Dendritic cell treated with granulocyte-macrophage colony-stimulating factor and Interleukin-4, amounts not matched to agents 40 ng/mL and 50 ng/mL, for 4 days (primary cell): ENCODE data around the gene MPPED1.

ENCODE experiments used
- H3K27ac Mint-ChIP-seq: one replicate; pipeline ENCODE4 v1.8.0; 2022; ENCODE audit warnings: mild to moderate bottlenecking, mixed read lengths
- H3K27me3 Mint-ChIP-seq: one replicate; pipeline ENCODE4 v1.8.0; 2022; ENCODE audit warnings: mild to moderate bottlenecking, mixed read lengths
- H3K36me3 Mint-ChIP-seq: one replicate; pipeline ENCODE4 v1.8.0; 2022; ENCODE audit warnings: low read depth, mixed read lengths
- H3K4me1 Mint-ChIP-seq: one replicate; pipeline ENCODE4 v1.8.0; 2022; ENCODE audit warnings: low read depth, mixed read lengths
- H3K4me3 Mint-ChIP-seq: one replicate; pipeline ENCODE4 v1.8.0; 2022; ENCODE audit warnings: mild to moderate bottlenecking, moderate library complexity, mixed read lengths
- H3K9me3 Mint-ChIP-seq: one replicate; pipeline ENCODE4 v1.8.0; 2022; ENCODE audit warnings: mixed read lengths
- intact Hi-C: fragments of 100-400 bp; cut with micrococcal nuclease; formaldehyde crosslinking; loops from one replicate; pipeline ENCODE4 v1.15.0; 2022

MPPED1 gene

GRCh38 chr22:43512279-43512678 lies 100.5 kb downstream of the MPPED1 start:
- intact Hi-C loops: no loop called here
- no peak overlapping the region for H3K27ac Mint-ChIP-seq
- no peaks in the 10 kb centered on the region for H3K9me3 Mint-ChIP-seq
- H3K27me3 Mint-ChIP-seq: no peaks in the 10 kb centered on the region
- H3K4me1 Mint-ChIP-seq: no peaks in the 10 kb centered on the region
- no peak overlapping the region for H3K4me3 Mint-ChIP-seq
- no peaks in the 10 kb centered on the region for H3K36me3 Mint-ChIP-seq

- H3K27ac Mint-ChIP-seq: no peak overlapping the region
- no peaks in the 10 kb centered on the region for H3K36me3 Mint-ChIP-seq
- intact Hi-C loops: no loop called here
- no peaks in the 10 kb centered on the region for H3K9me3 Mint-ChIP-seq
- no peaks in the 10 kb centered on the region for H3K27me3 Mint-ChIP-seq
- no peaks in the 10 kb centered on the region for H3K4me1 Mint-ChIP-seq
- no peak overlapping the region for H3K4me3 Mint-ChIP-seq
These were observed 102.8 kb downstream of the MPPED1 start for GRCh38 chr22:43514476-43515157.

DNA sequence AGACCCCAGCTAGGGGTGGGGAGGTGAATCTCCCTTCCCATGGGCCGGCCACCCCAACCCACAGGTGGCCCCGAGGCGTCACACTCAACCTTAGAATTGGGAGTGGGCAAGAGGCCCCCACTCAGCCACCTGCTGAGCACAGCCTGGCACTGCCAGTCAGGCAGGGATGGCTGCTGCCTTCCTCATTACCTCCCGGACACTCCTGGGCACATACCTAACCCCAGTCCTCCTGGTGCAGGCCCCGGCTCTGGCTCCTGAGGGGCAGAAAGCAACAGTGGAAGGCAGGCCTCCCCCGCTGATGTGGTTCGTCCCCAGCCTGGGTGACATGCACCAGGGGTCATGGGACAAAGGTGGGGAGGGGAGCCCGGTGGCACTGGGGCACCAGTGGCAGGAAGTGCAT lies 103.6 kb downstream of the MPPED1 start:
- Mint-ChIP-seq H3K36me3 (no peaks in the 10 kb centered on the region), H3K4me1 (no peaks in the 10 kb centered on the region), H3K4me3 (no peak overlapping the region), H3K9me3 (no peaks in the 10 kb centered on the region), H3K27ac (no peak overlapping the region), H3K27me3 (no peaks in the 10 kb centered on the region)
- intact Hi-C loops: no loop called here

DNA sequence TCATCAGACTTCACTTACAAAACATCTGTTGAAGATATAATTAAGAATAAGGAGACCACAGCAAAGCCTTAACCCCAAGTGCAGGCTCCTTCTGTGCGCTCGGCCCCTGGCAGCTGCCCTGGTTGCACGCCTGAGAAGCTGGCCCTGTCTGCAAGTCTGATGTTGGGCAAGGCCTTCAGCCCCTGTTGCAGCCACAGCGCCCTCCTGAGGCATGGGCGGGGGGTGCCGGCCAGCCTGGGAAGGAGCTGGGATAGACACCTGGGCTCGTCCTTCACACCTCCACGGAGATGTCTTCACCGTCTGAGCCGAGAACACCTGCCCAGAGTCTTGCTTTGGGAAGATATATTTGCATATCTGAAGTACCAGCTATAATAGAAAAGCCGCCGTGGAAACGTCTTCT lies 104.1 kb downstream of the MPPED1 start:
- no peaks in the 10 kb centered on the region for H3K4me1 Mint-ChIP-seq
- H3K27me3 Mint-ChIP-seq: no peaks in the 10 kb centered on the region
- H3K4me3 Mint-ChIP-seq: no peak overlapping the region
- H3K9me3 Mint-ChIP-seq: no peaks in the 10 kb centered on the region
- no peak overlapping the region for H3K27ac Mint-ChIP-seq
- intact Hi-C loops: no loop called here
- H3K36me3 Mint-ChIP-seq: no peaks in the 10 kb centered on the region

DNA sequence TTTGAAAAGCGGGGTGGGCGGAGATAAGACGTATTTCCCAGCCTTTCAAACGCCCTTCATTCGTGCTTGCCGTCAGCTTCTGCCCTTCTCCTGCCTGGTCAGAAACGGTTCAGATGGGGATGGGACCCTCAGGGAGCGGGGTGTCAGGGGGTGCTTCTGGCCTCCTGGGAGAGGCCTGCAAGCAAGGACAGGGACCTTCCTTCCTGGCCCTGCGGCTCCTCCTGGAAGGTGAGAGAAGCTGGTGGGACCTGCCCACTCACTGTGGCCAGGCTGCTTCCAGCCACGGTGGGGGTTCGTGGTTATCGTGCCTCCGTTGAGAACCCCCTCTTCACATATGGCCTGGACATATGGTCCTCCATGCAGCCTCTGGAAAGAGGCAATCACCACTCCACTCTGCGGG lies 104.6 kb downstream of the MPPED1 start:
- Mint-ChIP-seq H3K27me3 (no peaks in the 10 kb centered on the region), H3K27ac (no peak overlapping the region), H3K4me3 (no peak overlapping the region), H3K9me3 (no peaks in the 10 kb centered on the region), H3K4me1 (no peaks in the 10 kb centered on the region), H3K36me3 (no peaks in the 10 kb centered on the region)
- intact Hi-C loops: no loop called here

DNA sequence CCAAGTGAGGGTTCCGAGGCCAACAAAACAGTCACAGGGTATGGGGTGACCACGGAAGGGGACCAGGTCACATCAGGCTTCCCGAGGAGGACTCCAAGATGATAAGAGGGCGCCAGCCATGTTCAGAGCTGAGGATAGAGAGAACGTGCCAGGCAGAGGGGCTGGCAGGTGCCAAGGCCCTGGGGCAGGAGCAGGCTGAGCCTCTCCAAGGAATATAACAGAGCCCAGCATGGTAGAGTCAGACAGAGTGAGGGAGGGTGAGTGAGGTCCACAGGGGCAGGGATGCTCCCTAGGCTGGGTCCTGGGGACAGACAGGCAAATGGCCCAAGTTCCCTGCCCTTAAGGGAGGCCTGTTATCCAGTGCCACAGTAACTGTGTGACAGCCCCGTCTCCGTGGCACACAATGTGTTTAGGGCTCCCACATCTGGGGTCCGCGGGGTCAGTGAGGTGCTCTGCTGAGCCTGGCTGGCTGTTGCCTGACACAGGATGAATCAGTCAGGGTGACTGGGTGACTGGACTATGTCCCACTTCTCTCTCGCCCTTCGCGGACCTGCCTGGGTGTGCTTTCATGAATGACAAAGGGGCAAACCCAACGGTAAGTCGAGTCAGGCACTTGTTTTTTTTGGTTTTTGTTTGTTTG lies 105.3 kb downstream of the MPPED1 start:
- intact Hi-C loops: no loop called here
- Mint-ChIP-seq H3K27ac (no peak overlapping the region), H3K27me3 (no peaks in the 10 kb centered on the region), H3K4me3 (no peak overlapping the region), H3K9me3 (no peaks in the 10 kb centered on the region), H3K36me3 (no peaks in the 10 kb centered on the region), H3K4me1 (no peaks in the 10 kb centered on the region)

DNA sequence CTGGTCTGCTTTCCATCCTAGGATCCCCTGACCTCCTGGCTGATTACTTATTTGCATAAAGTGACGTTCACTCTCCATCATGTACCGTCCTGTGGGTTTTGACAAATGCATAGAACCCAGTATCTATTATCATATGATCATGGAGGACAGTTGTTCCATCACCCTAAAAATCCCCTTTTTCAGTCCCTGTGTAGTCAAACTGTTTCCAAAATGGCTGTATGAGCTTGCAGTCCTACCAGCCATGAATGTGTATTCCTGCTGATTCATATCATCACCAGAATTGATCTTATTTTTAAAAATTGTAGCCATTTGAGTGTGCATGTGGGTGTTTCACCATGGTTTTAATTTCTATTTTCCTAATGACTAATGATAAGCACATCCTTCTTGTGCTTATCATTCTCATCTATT lies 108.8 kb downstream of the MPPED1 start:
- intact Hi-C loops: no loop called here
- Mint-ChIP-seq H3K9me3 (no peaks in the 10 kb centered on the region), H3K27me3 (peaks cover 3% of the 10 kb centered on the region), H3K27ac (no peak overlapping the region), H3K4me3 (no peak overlapping the region), H3K4me1 (no peaks in the 10 kb centered on the region), H3K36me3 (no peaks in the 10 kb centered on the region)

DNA sequence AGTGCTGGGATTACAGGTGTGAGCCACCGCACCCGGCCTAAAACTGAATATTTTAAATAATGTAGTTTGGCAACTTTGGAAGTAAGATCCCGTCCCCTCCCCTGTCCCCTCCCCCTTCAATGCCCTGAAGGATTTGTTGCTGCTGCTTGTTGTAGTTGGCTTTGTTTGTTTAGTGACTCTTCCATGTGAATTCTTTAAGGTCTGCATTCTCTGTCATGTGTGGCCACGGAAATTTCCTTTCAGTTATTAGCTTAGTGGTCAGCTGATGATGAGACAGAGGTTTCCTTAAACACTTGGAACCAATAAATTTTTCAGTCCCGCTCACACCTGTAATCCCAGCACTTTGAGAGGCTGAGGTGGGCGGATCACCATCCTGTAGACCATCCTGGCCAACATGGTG lies 109.9 kb downstream of the MPPED1 start:
- H3K4me1 Mint-ChIP-seq: no peaks in the 10 kb centered on the region
- intact Hi-C loops: no loop called here
- no peaks in the 10 kb centered on the region for H3K36me3 Mint-ChIP-seq
- H3K9me3 Mint-ChIP-seq: no peaks in the 10 kb centered on the region
- H3K4me3 Mint-ChIP-seq: no peak overlapping the region
- no peak overlapping the region for H3K27ac Mint-ChIP-seq
- H3K27me3 Mint-ChIP-seq: peaks cover 3% of the 10 kb centered on the region

- no peaks in the 10 kb centered on the region for H3K9me3 Mint-ChIP-seq
- H3K27me3 Mint-ChIP-seq: peaks cover 3% of the 10 kb centered on the region
- no peaks in the 10 kb centered on the region for H3K4me1 Mint-ChIP-seq
- no peaks in the 10 kb centered on the region for H3K36me3 Mint-ChIP-seq
- intact Hi-C loops: no loop called here
- no peak overlapping the region for H3K27ac Mint-ChIP-seq
- no peak overlapping the region for H3K4me3 Mint-ChIP-seq
These were observed 114.4 kb downstream of the MPPED1 start for GRCh38 chr22:43526117-43526655.

GRCh38 chr22:43526946-43527345 lies 115.1 kb downstream of the MPPED1 start:
- Mint-ChIP-seq H3K36me3 (no peaks in the 10 kb centered on the region), H3K27ac (no peak overlapping the region)

GRCh38 chr22:43528601-43529360 lies 117.0 kb downstream of the MPPED1 start:
- Mint-ChIP-seq H3K4me1 (no peaks in the 10 kb centered on the region), H3K27ac (no peak overlapping the region), H3K4me3 (no peak overlapping the region), H3K27me3 (peaks cover 5% of the 10 kb centered on the region), H3K9me3 (no peaks in the 10 kb centered on the region), H3K36me3 (no peaks in the 10 kb centered on the region)
- intact Hi-C loops: no loop called here

More at GRCh38 chr22:43526946-43527345, 115.1 kb downstream of the MPPED1 start:
- Mint-ChIP-seq H3K9me3 (no peaks in the 10 kb centered on the region), H3K4me1 (no peaks in the 10 kb centered on the region), H3K4me3 (no peak overlapping the region), H3K27me3 (peaks cover 5% of the 10 kb centered on the region)
- intact Hi-C loops: no loop called here

GRCh38 chr22:43529461-43529860 lies 117.6 kb downstream of the MPPED1 start:
- intact Hi-C loops: no loop called here
- no peak overlapping the region for H3K4me3 Mint-ChIP-seq
- no peak overlapping the region for H3K27ac Mint-ChIP-seq
- no peaks in the 10 kb centered on the region for H3K4me1 Mint-ChIP-seq
- H3K9me3 Mint-ChIP-seq: no peaks in the 10 kb centered on the region
- peaks cover 5% of the 10 kb centered on the region for H3K27me3 Mint-ChIP-seq
- no peaks in the 10 kb centered on the region for H3K36me3 Mint-ChIP-seq

DNA sequence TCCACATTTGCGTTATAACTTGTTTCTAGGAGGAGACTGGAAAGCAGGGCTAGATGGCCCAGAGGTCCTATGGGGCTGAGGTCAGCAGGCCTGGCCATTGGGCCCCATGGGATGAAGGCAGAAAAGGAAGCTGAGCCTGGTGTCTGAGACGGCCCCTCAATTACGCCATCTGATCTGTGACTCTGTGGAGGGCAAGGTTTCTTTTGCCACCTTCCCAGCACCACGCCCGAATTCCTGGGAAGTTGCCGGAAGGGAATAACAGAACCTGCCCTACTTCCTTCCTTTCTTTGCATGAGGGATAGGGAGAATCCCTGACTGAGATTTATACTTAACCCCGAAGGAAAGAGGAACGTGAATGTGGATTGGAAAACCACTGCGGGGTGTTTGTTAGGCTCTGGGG lies 118.1 kb downstream of the MPPED1 start:
- no peak overlapping the region for H3K4me3 Mint-ChIP-seq
- H3K27me3 Mint-ChIP-seq: peaks cover 5% of the 10 kb centered on the region
- no peaks in the 10 kb centered on the region for H3K36me3 Mint-ChIP-seq
- no peaks in the 10 kb centered on the region for H3K9me3 Mint-ChIP-seq
- H3K4me1 Mint-ChIP-seq: no peaks in the 10 kb centered on the region
- intact Hi-C loops: no loop called here
- H3K27ac Mint-ChIP-seq: no peak overlapping the region
